ENCODE data around the gene CRX.

DNA sequence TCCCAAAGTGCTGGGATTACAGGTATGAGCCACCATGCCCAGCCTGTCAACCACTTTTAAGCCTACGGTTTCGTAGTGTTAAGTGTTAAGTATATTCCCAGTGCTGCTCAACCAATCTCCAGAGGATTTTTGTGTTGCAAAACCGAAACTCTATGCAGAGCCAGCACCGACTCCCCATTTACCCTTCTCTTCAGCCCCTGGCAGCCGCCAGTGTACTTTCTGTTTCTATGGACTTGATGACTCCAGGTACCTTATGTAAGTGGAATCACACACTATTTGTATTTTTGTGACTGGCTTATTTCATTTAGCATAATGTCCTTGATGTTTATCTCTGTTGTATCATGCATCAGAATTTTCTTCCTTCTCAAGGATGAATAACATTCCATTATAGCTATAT is 63.3 kb downstream of the CRX start:
- TF ChIP-seq POLR2A (IDR thresholded peaks at IDR 0.05) (no peak), CTCF (IDR thresholded peaks at IDR 0.05) (no peak)

Measured in ovary (tissue), 3 donors.